Measurements from ENCODE around the gene FMNL2.

FMNL2 gene

DNA sequence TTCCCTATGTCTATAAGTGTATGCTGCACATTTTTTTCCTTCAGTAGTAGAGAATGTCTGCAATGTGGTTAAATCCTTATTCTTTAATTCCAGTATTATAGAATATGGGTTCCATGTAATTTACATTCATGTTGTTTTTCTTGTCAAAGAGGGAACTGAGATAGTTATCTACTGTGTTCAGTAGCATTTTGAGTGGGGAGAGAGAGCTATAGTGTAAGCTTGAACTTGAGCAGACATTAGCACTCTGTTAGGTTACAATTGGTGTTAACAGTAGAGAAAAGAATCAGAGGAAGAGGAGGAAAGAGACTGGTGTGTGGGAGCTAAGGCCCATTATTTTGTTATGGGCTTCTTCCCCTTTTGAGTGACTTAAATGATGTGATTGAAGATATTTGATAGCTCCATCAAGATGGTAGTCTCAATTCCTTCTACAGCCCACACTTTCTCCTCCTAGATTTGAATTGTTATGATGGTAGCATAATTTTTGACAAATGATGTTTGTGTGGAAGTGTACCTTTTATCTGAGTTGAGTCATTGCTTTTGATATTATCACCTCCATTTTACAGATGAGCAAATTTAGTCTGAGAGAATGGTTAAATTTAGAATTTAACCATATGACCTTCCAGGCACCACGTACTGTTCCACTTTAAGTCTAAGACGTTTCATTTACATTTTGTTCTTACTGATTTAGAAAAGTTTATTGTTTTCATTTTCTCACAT, 71.3 kb downstream of the FMNL2 start:
- no peak for TF ChIP-seq ISL1 (CRISPR knock-in tag; IDR thresholded peaks at IDR 0.05)
- no peak for TF ChIP-seq ARNTL (CRISPR knock-in tag; IDR thresholded peaks at IDR 0.05; ENCODE audit: borderline replicate concordance, low read depth)
- no peak for TF ChIP-seq ZNF8 (CRISPR knock-in tag; IDR thresholded peaks at IDR 0.05)
- TF ChIP-seq, protein P1, sequence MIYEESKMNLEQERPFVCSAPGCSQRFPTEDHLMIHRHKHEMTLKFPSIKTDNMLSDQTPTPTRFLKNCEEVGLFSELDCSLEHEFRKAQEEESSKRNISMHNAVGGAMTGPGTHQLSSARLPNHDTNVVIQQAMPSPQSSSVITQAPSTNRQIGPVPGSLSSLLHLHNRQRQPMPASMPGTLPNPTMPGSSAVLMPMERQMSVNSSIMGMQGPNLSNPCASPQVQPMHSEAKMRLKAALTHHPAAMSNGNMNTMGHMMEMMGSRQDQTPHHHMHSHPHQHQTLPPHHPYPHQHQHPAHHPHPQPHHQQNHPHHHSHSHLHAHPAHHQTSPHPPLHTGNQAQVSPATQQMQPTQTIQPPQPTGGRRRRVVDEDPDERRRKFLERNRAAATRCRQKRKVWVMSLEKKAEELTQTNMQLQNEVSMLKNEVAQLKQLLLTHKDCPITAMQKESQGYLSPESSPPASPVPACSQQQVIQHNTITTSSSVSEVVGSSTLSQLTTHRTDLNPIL (CRISPR knock-in tag; IDR thresholded peaks at IDR 0.05; ENCODE audit: low read depth), result no peak
- ATAC-seq, result no peak

DNA sequence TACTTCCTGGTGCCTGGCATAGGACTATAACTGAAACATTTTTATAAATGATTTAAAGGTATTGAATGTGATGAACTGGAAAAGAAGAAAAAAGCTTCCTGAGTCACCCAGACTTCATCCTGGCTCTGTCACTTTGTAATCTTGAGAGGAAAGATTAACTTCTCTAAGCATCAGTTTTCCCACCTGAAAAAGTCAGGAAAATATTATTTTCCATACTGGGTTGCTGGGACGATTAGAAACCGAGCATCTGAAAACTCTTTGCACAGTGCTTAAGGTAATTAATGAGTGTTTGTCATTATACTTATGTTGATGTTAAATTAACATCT, 71.8 kb downstream of the FMNL2 start:
- TF ChIP-seq ZFP30 (CRISPR knock-in tag; IDR thresholded peaks at IDR 0.05), result no peak
- TF ChIP-seq, protein P2, sequence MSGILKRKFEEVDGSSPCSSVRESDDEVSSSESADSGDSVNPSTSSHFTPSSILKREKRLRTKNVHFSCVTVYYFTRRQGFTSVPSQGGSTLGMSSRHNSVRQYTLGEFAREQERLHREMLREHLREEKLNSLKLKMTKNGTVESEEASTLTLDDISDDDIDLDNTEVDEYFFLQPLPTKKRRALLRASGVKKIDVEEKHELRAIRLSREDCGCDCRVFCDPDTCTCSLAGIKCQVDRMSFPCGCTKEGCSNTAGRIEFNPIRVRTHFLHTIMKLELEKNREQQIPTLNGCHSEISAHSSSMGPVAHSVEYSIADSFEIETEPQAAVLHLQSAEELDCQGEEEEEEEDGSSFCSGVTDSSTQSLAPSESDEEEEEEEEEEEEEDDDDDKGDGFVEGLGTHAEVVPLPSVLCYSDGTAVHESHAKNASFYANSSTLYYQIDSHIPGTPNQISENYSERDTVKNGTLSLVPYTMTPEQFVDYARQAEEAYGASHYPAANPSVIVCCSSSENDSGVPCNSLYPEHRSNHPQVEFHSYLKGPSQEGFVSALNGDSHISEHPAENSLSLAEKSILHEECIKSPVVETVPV (CRISPR knock-in tag; IDR thresholded peaks at IDR 0.05), result no peak
- TF ChIP-seq ZNF70 (CRISPR knock-in tag; IDR thresholded peaks at IDR 0.05), result no peak
- TF ChIP-seq RARB (CRISPR knock-in tag; IDR thresholded peaks at IDR 0.05), result no peak
- TF ChIP-seq PPARA (CRISPR knock-in tag; IDR thresholded peaks at IDR 0.05; ENCODE audit: borderline replicate concordance), result no peak
- no peak for TF ChIP-seq SNAI2 (CRISPR knock-in tag; IDR thresholded peaks at IDR 0.05)
- TF ChIP-seq, protein P3, sequence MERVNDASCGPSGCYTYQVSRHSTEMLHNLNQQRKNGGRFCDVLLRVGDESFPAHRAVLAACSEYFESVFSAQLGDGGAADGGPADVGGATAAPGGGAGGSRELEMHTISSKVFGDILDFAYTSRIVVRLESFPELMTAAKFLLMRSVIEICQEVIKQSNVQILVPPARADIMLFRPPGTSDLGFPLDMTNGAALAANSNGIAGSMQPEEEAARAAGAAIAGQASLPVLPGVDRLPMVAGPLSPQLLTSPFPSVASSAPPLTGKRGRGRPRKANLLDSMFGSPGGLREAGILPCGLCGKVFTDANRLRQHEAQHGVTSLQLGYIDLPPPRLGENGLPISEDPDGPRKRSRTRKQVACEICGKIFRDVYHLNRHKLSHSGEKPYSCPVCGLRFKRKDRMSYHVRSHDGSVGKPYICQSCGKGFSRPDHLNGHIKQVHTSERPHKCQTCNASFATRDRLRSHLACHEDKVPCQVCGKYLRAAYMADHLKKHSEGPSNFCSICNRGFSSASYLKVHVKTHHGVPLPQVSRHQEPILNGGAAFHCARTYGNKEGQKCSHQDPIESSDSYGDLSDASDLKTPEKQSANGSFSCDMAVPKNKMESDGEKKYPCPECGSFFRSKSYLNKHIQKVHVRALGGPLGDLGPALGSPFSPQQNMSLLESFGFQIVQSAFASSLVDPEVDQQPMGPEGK (CRISPR knock-in tag; IDR thresholded peaks at IDR 0.05; ENCODE audit: borderline replicate concordance), result no peak
- TF ChIP-seq, protein P4, sequence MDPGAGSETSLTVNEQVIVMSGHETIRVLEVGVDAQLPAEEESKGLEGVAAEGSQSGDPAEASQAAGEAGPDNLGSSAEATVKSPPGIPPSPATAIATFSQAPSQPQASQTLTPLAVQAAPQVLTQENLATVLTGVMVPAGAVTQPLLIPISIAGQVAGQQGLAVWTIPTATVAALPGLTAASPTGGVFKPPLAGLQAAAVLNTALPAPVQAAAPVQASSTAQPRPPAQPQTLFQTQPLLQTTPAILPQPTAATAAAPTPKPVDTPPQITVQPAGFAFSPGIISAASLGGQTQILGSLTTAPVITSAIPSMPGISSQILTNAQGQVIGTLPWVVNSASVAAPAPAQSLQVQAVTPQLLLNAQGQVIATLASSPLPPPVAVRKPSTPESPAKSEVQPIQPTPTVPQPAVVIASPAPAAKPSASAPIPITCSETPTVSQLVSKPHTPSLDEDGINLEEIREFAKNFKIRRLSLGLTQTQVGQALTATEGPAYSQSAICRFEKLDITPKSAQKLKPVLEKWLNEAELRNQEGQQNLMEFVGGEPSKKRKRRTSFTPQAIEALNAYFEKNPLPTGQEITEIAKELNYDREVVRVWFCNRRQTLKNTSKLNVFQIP (CRISPR knock-in tag; IDR thresholded peaks at IDR 0.05; ENCODE audit: borderline replicate concordance, low read depth), result no peak
- no peak for TF ChIP-seq ZNF8 (CRISPR knock-in tag; IDR thresholded peaks at IDR 0.05)
- no peak for TF ChIP-seq BACH2 (CRISPR knock-in tag; IDR thresholded peaks at IDR 0.05; ENCODE audit: borderline replicate concordance)
- TF ChIP-seq, protein P1 (CRISPR knock-in tag; IDR thresholded peaks at IDR 0.05; ENCODE audit: low read depth), result no peak
- TF ChIP-seq ZFP3 (CRISPR knock-in tag; IDR thresholded peaks at IDR 0.05), result no peak
- TF ChIP-seq TCF4 (CRISPR knock-in tag; IDR thresholded peaks at IDR 0.05; ENCODE audit: borderline replicate concordance), result no peak
- no peak for TF ChIP-seq CSDC2 (CRISPR knock-in tag; IDR thresholded peaks at IDR 0.05)
- no peak for TF ChIP-seq ESRRG (CRISPR knock-in tag; IDR thresholded peaks at IDR 0.05)
- TF ChIP-seq OSR1 (CRISPR knock-in tag; IDR thresholded peaks at IDR 0.05), result no peak
- ATAC-seq, result no peak; the same call in 2 of the 3 replicates

DNA sequence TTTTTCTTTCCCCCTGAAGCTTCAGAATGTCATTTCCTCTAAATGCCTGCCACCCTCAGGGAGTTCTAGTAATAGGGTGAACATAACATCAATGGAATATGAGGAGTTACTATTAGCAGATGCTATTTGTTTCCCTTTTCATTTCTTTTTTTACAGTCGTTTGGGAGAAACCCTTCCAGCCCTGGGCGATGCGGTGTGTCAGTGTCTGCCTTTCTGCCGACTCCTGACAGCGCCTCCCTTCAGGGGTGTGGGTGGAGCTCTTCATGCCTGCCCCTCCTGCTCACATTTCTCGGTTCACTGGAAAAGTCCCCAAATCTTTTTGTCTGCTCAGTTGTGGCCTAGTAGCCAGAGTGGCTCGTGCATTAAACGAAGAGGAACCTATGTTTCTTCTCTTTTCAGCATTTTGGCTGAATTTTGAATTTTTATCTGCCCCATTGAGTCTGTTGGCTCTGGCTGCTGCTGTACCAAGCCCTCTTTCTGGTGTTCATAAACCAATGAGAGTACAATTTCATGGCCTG, 72.3 kb downstream of the FMNL2 start:
- peak; percentile 89 for ATAC-seq
- TF ChIP-seq ZFP30 (CRISPR knock-in tag; IDR thresholded peaks at IDR 0.05) (no peak), CSDC2 (CRISPR knock-in tag; IDR thresholded peaks at IDR 0.05) (no peak), GLIS3 (CRISPR knock-in tag; IDR thresholded peaks at IDR 0.05) (no peak), TCF4 (CRISPR knock-in tag; IDR thresholded peaks at IDR 0.05; ENCODE audit: borderline replicate concordance) (no peak), ZNF70 (CRISPR knock-in tag; IDR thresholded peaks at IDR 0.05) (no peak), TOX (CRISPR knock-in tag; IDR thresholded peaks at IDR 0.05; ENCODE audit: borderline replicate concordance) (no peak), SNAI2 (CRISPR knock-in tag; IDR thresholded peaks at IDR 0.05) (no peak), ZFP3 (CRISPR knock-in tag; IDR thresholded peaks at IDR 0.05) (no peak), ZC3H10 (CRISPR knock-in tag; IDR thresholded peaks at IDR 0.05) (no peak), BACH2 (CRISPR knock-in tag; IDR thresholded peaks at IDR 0.05; ENCODE audit: borderline replicate concordance) (no peak), ESRRG (CRISPR knock-in tag; IDR thresholded peaks at IDR 0.05) (no peak), ZNF565 (CRISPR knock-in tag; conservative IDR thresholded peaks at IDR 0.05; ENCODE audit: low read depth) (no peak), OSR1 (CRISPR knock-in tag; IDR thresholded peaks at IDR 0.05) (no peak)
- TF ChIP-seq, protein P2 (CRISPR knock-in tag; IDR thresholded peaks at IDR 0.05), result no peak
- TF ChIP-seq, protein P5, sequence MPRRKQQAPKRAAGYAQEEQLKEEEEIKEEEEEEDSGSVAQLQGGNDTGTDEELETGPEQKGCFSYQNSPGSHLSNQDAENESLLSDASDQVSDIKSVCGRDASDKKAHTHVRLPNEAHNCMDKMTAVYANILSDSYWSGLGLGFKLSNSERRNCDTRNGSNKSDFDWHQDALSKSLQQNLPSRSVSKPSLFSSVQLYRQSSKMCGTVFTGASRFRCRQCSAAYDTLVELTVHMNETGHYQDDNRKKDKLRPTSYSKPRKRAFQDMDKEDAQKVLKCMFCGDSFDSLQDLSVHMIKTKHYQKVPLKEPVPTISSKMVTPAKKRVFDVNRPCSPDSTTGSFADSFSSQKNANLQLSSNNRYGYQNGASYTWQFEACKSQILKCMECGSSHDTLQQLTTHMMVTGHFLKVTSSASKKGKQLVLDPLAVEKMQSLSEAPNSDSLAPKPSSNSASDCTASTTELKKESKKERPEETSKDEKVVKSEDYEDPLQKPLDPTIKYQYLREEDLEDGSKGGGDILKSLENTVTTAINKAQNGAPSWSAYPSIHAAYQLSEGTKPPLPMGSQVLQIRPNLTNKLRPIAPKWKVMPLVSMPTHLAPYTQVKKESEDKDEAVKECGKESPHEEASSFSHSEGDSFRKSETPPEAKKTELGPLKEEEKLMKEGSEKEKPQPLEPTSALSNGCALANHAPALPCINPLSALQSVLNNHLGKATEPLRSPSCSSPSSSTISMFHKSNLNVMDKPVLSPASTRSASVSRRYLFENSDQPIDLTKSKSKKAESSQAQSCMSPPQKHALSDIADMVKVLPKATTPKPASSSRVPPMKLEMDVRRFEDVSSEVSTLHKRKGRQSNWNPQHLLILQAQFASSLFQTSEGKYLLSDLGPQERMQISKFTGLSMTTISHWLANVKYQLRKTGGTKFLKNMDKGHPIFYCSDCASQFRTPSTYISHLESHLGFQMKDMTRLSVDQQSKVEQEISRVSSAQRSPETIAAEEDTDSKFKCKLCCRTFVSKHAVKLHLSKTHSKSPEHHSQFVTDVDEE (CRISPR knock-in tag; IDR thresholded peaks at IDR 0.05), result no peak
